Measurements from ENCODE around the gene ERN1.

ERN1 gene

GRCh38 chr17:64110379-64111152 is 19.4 kb downstream of the ERN1 start:
- no peak for DNase-seq (ENCODE audit: low read depth in 2 of 2)

GRCh38 chr17:64109400-64109799 is 20.5 kb downstream of the ERN1 start:
- DNase-seq (ENCODE audit: low read depth in 2 of 2): no peak

GRCh38 chr17:64107500-64108236 is 22.3 kb downstream of the ERN1 start:
- no peak for DNase-seq (ENCODE audit: low read depth in 2 of 2)

- no peak for DNase-seq (ENCODE audit: low read depth in 2 of 2)
Measured at GRCh38 chr17:64106918-64107317, 23.0 kb downstream of the ERN1 start.

GRCh38 chr17:64103391-64104364 is 26.3 kb downstream of the ERN1 start:
- no peak for DNase-seq (ENCODE audit: low read depth in 2 of 2)

GRCh38 chr17:64102627-64103390 is 27.1 kb downstream of the ERN1 start:
- DNase-seq (ENCODE audit: low read depth in 2 of 2): no peak

GRCh38 chr17:64099543-64099942 is 30.4 kb downstream of the ERN1 start:
- DNase-seq (ENCODE audit: low read depth in 2 of 2): no peak

- no peak for DNase-seq (ENCODE audit: low read depth in 2 of 2)
Measured at GRCh38 chr17:64097196-64097936, 32.6 kb downstream of the ERN1 start.

- no peak for DNase-seq (ENCODE audit: low read depth in 2 of 2)
Measured at GRCh38 chr17:64096037-64096436, 33.9 kb downstream of the ERN1 start.

GRCh38 chr17:64095144-64095882 is 34.6 kb downstream of the ERN1 start:
- DNase-seq (ENCODE audit: low read depth in 2 of 2): no peak

GRCh38 chr17:64094412-64094811 is 35.5 kb downstream of the ERN1 start:
- no peak for DNase-seq (ENCODE audit: low read depth in 2 of 2)

GRCh38 chr17:64092952-64093451 is 36.9 kb downstream of the ERN1 start:
- DNase-seq (ENCODE audit: low read depth in 2 of 2): no peak

- DNase-seq (ENCODE audit: low read depth in 2 of 2): no peak
Measured at GRCh38 chr17:64092113-64092512, 37.8 kb downstream of the ERN1 start.

GRCh38 chr17:64091571-64091970 is 38.4 kb downstream of the ERN1 start:
- DNase-seq (ENCODE audit: low read depth in 2 of 2): no peak

- DNase-seq (ENCODE audit: low read depth in 2 of 2): no peak
Measured at GRCh38 chr17:64091116-64091515, 38.8 kb downstream of the ERN1 start.

GRCh38 chr17:64090144-64090543 is 39.8 kb downstream of the ERN1 start:
- DNase-seq (ENCODE audit: low read depth in 2 of 2): no peak

- DNase-seq (ENCODE audit: low read depth in 2 of 2): no peak
Measured at GRCh38 chr17:64087252-64088005, 42.5 kb downstream of the ERN1 start.

GRCh38 chr17:64085650-64086005 is 44.3 kb downstream of the ERN1 start:
- DNase-seq (ENCODE audit: low read depth in 2 of 2): no peak

Measured in stimulated activated CD8-positive, alpha-beta memory T cell treated with anti-CD3 and anti-CD28 coated beads, Interleukin-15, amount 100 ng/mL, for 4 hours (primary cell).